Small intestine (tissue), 7 donors: ENCODE measurements around the gene TMEM163. TPM values are rescaled to one million over a fixed set of nuclear protein-coding genes. Genes with fewer than 3 reads are reported as not detected.
A peak's percentile ranks its signal among the peaks of the same experiment; 100 is the strongest.

ENCODE experiments used
- DNase-seq, 2 donors: peaks; one replicate each; pipeline versions ENCODE4 v3.0.0 to v3.0.0-alpha.2; 2013
- FAIRE-seq: peaks from 2 replicates; lab custom pipeline; 2012; peaks lifted over from hg19 to GRCh38; lab: Jason Lieb, UNC
- H3K27ac ChIP-seq, 3 donors: one replicate each; pipeline ENCODE4 v1.5.1; 2013; ENCODE audit warnings: low read length in 2 of 3, mild to moderate bottlenecking in 2 of 3, control low read depth in 1 of 3, inconsistent platforms in 1 of 3, low read depth in 1 of 3, moderate library complexity in 1 of 3
- H3K27me3 ChIP-seq, 3 donors: one replicate each; pipeline ENCODE4 v1.6.1; 2013; ENCODE audit warnings: low read length in 3 of 3, inconsistent platforms in 1 of 3; ENCODE audit not compliant: control insufficient read depth in 3 of 3, insufficient read depth in 3 of 3
- H3K36me3 ChIP-seq, 3 donors: one replicate each; pipeline ENCODE4 v1.6.1; 2013; ENCODE audit warnings: low read length in 3 of 3, inconsistent platforms in 1 of 3, low read depth in 1 of 3, mild to moderate bottlenecking in 1 of 3, moderate library complexity in 1 of 3; ENCODE audit not compliant: control insufficient read depth in 3 of 3, insufficient read depth in 2 of 3
- H3K4me1 ChIP-seq, 3 donors: one replicate each; pipeline ENCODE4 v1.6.1; 2013; ENCODE audit warnings: low read length in 2 of 3, inconsistent platforms in 1 of 3, low read depth in 1 of 3, mild to moderate bottlenecking in 1 of 3, moderate library complexity in 1 of 3; ENCODE audit not compliant: control insufficient read depth in 3 of 3, insufficient read depth in 2 of 3
- H3K4me3 ChIP-seq, 3 donors: one replicate each; pipeline ENCODE4 v1.5.1; 2013; ENCODE audit warnings: low read length in 3 of 3, control low read depth in 1 of 3, inconsistent platforms in 1 of 3, low read depth in 1 of 3, mild to moderate bottlenecking in 1 of 3, moderate library complexity in 1 of 3
- H3K9me3 ChIP-seq, 2 donors: one replicate each; pipeline ENCODE4 v1.6.1; 2013; ENCODE audit warnings: low read depth in 1 of 2, low read length in 1 of 2; ENCODE audit not compliant: control insufficient read depth in 2 of 2, insufficient read depth in 1 of 2
- WGBS, 3 donors: extraction: QIAGEN DNeasy Blood & Tissue Kit; methylation state at CpG; one replicate each; pipeline ENCODE4 v1.1.7; 2013; 5-methylcytosine and 5-hydroxymethylcytosine counted together
- polyA plus RNA-seq, 4 donors: library from polyadenylated mRNA; stranded (reverse) in 3 of 4; unstranded in 1 of 4; fragments of 200-250 nt in 3 of 4; fragments of 120-200 nt in 1 of 4; gene quantifications; one replicate each; pipeline versions ENCODE4 v1.2.1 to v1.2.3, GENCODE V29; 2013
- donor health status: healthy with polysubstance abuse.
- donor health status: control.
- donor health status: control.
- donor health status: Bipolar disorder and iron deficiency.
- donor health status: healthy.

TMEM163 gene
- polyA plus RNA-seq, 4 donors: 0.13 to 0.57 (median 0.38) TPM

DNA sequence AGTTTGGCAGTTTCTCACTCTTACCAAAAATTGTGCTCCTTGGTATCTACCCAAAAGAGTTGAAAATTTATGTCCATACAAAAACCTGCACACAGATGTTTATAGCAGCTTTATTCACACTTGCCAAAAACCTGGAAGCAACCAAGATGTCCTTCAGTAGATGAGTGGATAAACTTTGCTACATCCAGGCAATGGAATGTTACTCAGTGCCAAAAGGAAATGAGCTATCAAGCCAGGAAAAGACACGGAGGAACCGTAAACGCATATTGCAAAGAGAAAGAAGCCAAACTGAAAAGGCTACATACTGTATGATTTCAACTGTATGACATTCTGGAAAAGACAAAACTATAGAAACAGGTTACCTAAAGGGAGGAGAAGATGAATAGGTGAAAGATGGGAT, 36.1 kb downstream of the TMEM163 start:
- Histone ChIP-seq H3K4me3 (no peak overlapping the region), H3K27ac (no peak overlapping the region), H3K27me3 (no peaks in the 10 kb centered on the region), H3K36me3 (no peaks in the 10 kb centered on the region), H3K4me1 (peaks cover 0 to 3% (median 0%) of the 10 kb centered on the region in 3 donors), H3K9me3 (peaks cover 0 to 2% of the 10 kb centered on the region in 2 donors)
- DNase-seq (no peak), FAIRE-seq (no peak)
- WGBS, 3 donors: 60 to 74% (median 64%) methylated on average over 3 of the region's 3 CpGs

- no peak overlapping the region for H3K27ac ChIP-seq
- no peak overlapping the region for H3K4me3 ChIP-seq
- WGBS, 3 donors: 82 to 88% (median 86%) methylated on average over 8 of the region's 8 CpGs
- DNase-seq (no peak), FAIRE-seq (no peak)
- peaks cover 0 to 2% of the 10 kb centered on the region in 2 donors for H3K9me3 ChIP-seq
- no peaks in the 10 kb centered on the region for H3K36me3 ChIP-seq
- H3K4me1 ChIP-seq: peaks cover 0 to 3% (median 0%) of the 10 kb centered on the region in 3 donors
- H3K27me3 ChIP-seq: no peaks in the 10 kb centered on the region
Measured at GRCh38 chr2:134681201-134681600, 37.6 kb downstream of the TMEM163 start.

- Histone ChIP-seq H3K27ac (no peak overlapping the region), H3K4me3 (no peak overlapping the region), H3K9me3 (no peaks in the 10 kb centered on the region), H3K27me3 (no peaks in the 10 kb centered on the region), H3K36me3 (no peaks in the 10 kb centered on the region), H3K4me1 (peaks cover 0 to 3% (median 0%) of the 10 kb centered on the region in 3 donors)
- FAIRE-seq (no peak), DNase-seq (peak in 1 of 2 donors; percentile 12)
- 53 to 60% (median 53%) methylated on average over 6 of the region's 6 CpGs for WGBS, 3 donors
Measured at GRCh38 chr2:134679745-134680144, 39.1 kb downstream of the TMEM163 start.

GRCh38 chr2:134679294-134679693, 39.5 kb downstream of the TMEM163 start:
- no peaks in the 10 kb centered on the region for H3K27me3 ChIP-seq
- no peak for DNase-seq
- no peak overlapping the region for H3K4me3 ChIP-seq
- 91 to 95% (median 92%) methylated on average over 4 of the region's 4 CpGs for WGBS, 3 donors
- no peak for FAIRE-seq
- H3K9me3 ChIP-seq: no peaks in the 10 kb centered on the region
- H3K36me3 ChIP-seq: no peaks in the 10 kb centered on the region
- peaks cover 0 to 3% (median 0%) of the 10 kb centered on the region in 3 donors for H3K4me1 ChIP-seq
- H3K27ac ChIP-seq: no peak overlapping the region

DNA sequence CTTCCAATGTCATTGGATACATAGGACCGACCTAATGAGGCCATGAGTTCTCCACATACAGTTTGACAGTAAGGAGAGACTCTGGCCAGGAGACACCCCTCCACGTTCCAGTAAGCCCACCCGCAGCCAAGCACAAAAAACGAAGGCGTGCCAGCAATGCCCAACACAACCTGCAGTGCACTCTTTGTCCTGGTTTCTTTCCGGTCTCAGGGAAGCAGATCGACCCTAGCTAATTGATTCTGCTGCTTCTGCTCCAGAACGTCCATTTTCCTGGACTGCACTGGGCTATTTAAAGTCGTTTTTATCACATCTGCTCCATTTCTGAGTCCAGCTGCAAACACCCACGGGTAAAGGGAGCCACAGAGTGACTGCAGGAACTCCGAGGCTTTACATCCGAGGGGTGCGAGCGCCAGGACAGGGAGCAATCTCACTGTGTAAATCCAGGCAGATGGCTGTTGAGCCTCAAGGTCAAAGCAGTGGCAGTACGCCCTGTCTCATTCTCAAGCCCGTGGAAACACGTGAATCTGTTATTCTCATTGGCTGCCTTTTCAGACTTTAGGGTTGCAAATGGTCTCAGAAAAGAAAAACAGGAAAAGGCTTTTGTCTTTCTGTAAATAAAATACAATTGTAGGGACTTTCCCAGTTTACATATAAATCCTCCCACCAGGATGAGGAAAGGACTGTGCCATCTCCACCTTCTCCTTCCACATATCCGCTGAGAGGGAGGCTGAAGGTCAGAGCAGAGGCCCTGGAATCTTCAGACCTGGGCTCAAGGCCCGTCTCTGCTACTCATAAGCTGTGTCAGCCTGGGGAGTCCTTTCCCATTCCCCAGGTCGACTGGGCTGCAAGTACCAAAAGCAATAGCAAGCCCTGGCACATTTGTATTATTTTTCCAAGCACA, 40.7 kb downstream of the TMEM163 start:
- Histone ChIP-seq H3K27ac (no peak overlapping the region), H3K27me3 (no peaks in the 10 kb centered on the region), H3K4me3 (no peak overlapping the region), H3K9me3 (no peaks in the 10 kb centered on the region), H3K36me3 (no peaks in the 10 kb centered on the region), H3K4me1 (no peaks in the 10 kb centered on the region)
- WGBS, 3 donors: 52 to 62% (median 60%) methylated on average over 20 of the region's 20 CpGs
- no peak for FAIRE-seq
- no peak for DNase-seq

GRCh38 chr2:134676960-134677359, 41.8 kb downstream of the TMEM163 start:
- Histone ChIP-seq H3K4me1 (no peaks in the 10 kb centered on the region), H3K9me3 (no peaks in the 10 kb centered on the region), H3K36me3 (no peaks in the 10 kb centered on the region), H3K27ac (no peak overlapping the region), H3K27me3 (no peaks in the 10 kb centered on the region), H3K4me3 (no peak overlapping the region)
- 58 to 78% (median 72%) methylated on average over 12 of the region's 12 CpGs for WGBS, 3 donors
- FAIRE-seq (no peak), DNase-seq (no peak)

DNA sequence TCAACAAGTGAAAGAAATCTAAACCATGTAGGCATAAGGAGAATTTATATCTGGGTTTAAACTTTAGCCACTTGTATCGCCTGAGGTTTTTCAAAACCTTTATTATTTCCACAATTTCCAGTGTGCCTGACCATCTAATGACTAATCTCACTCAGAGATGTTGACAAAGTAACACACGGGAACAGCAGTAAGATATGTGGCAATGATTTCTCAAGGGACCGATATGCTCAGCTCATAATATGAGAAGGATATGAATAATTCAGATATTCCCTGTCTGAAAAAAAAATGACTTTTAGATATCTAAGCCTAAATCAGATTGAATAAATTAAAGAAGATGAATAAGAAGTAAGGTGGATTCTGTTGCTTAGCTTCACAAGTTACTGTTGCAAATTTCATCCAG, 43.5 kb downstream of the TMEM163 start:
- Histone ChIP-seq H3K4me3 (no peak overlapping the region), H3K27ac (no peak overlapping the region), H3K4me1 (peaks cover 0 to 6% (median 0%) of the 10 kb centered on the region in 3 donors), H3K9me3 (no peaks in the 10 kb centered on the region), H3K27me3 (no peaks in the 10 kb centered on the region), H3K36me3 (no peaks in the 10 kb centered on the region)
- WGBS, 3 donors: 64 to 77% (median 67%) methylated on average over 3 of the region's 3 CpGs
- DNase-seq (no peak), FAIRE-seq (no peak)

DNA sequence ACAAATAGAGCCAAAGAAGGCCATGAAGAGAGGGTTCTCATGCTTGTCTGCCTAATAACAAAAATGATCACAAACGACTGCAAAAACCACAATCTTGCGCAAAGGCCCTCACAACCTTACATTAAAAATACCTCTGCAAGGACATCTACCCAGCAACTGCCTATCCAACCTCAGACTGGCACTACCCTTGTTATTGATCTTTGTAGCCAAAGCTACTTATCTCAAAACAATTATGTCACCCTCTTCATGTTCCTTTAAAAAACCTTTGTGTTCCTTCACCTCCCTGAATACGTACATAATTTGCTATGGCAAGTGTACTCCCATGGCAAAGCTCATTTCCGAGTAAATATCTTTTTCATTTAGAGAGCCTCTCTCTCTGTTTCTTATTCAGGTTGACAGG, 44.1 kb downstream of the TMEM163 start:
- Histone ChIP-seq H3K27ac (no peak overlapping the region), H3K9me3 (no peaks in the 10 kb centered on the region), H3K4me1 (peaks cover 0 to 8% (median 0%) of the 10 kb centered on the region in 3 donors), H3K4me3 (no peak overlapping the region), H3K27me3 (peaks cover 0 to under 1% (median 0%) of the 10 kb centered on the region in 3 donors), H3K36me3 (no peaks in the 10 kb centered on the region)
- DNase-seq (no peak), FAIRE-seq (no peak)
- WGBS, 3 donors: 67 to 78% (median 73%) methylated on average over 4 of the region's 4 CpGs
